Nephron progenitor cell (in vitro differentiated cells): ENCODE measurements around the gene OPTC.
"Not testable (repeated sequence)": the region's sequence is repeated elsewhere in the genome, so short reads cannot be mapped to it uniquely, and the experiment has no call there.

Source experiments
- DNase-seq: peaks from one replicate; pipeline ENCODE4 v3.0.0; 2021
- H3K27ac Mint-ChIP-seq: 2 replicates; pipeline ENCODE4 v1.8.0; 2021; ENCODE audit warnings: mild to moderate bottlenecking, moderate library complexity, mixed read lengths
- H3K27me3 Mint-ChIP-seq: 2 replicates; pipeline ENCODE4 v1.8.0; 2021; ENCODE audit warnings: mild to moderate bottlenecking, low read depth, mixed read lengths; ENCODE audit not compliant: poor library complexity
- H3K36me3 Mint-ChIP-seq: 2 replicates; pipeline ENCODE4 v1.8.0; 2021; ENCODE audit warnings: low read depth, mixed read lengths
- H3K4me1 Mint-ChIP-seq: 2 replicates; pipeline ENCODE4 v1.8.0; 2021; ENCODE audit warnings: mixed read lengths
- H3K4me3 Mint-ChIP-seq: 2 replicates; pipeline ENCODE4 v1.8.0; 2021; ENCODE audit warnings: mild to moderate bottlenecking, moderate library complexity, mixed read lengths
- H3K9me3 Mint-ChIP-seq: 2 replicates; pipeline ENCODE4 v1.8.0; 2021; ENCODE audit warnings: mild to moderate bottlenecking, moderate library complexity, mixed read lengths
- TF ChIP-seq, protein P1 (sequence below): fragments of 200-600 bp; sonication (generic); IDR thresholded peaks from 2 replicates; pipeline ENCODE4 v1.5.0; 2021; ENCODE audit warnings: antibody characterized with exemption

OPTC gene

DNA sequence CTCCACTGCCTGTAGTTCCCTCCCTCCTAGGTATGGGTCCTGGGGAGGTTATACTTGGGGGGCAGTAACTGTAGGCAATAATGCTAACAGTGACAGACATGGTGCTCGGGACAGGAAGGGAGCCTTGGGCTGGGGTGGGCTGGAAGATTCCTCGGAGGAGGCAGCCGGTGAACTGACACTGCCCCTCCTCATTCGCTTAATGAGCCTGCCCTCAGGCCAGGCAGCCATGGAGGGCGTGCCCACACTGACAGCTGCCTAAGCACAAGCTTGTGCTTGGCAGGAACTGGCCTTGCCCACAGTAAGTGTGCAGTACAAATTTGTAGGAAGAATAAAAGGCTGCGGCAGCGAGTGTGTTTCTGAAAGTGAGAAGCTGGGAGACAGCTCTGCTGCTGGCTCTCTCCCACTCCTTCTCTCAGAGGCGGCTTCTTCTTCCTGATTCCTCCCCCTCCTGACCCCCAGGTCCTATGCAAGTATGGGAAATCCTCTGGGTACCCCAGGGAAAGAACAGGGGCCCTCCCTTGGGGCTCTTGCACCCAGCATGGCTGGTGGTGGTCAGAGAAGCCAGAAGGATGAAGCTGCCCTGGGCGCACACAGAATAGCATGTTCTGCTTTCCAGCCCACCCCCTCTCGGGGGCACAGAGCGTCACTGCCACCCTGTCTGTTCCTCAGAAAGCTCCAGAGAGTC lies 23.6 kb downstream of the OPTC start:
- H3K4me1 Mint-ChIP-seq: peaks cover 72% of the 10 kb centered on the region

GRCh38 chr1:203518139-203518538 lies 24.2 kb downstream of the OPTC start:
- not testable (repeated sequence) for H3K9me3 Mint-ChIP-seq, DNase-seq, H3K27ac Mint-ChIP-seq, H3K36me3 Mint-ChIP-seq, H3K4me3 Mint-ChIP-seq
- H3K27me3 Mint-ChIP-seq: peaks cover 85% of the 10 kb centered on the region
- peaks cover 71% of the 10 kb centered on the region for H3K4me1 Mint-ChIP-seq

More for the DNA sequence above, 23.6 kb downstream of the OPTC start:
- Mint-ChIP-seq H3K36me3 (no peaks in the 10 kb centered on the region), H3K9me3 (no peaks in the 10 kb centered on the region), H3K27me3 (peaks cover 90% of the 10 kb centered on the region), H3K27ac (no peak overlapping the region), H3K4me3 (peak overlapping the region; percentile 61)
- DNase-seq: no peak
- TF ChIP-seq, protein P1, sequence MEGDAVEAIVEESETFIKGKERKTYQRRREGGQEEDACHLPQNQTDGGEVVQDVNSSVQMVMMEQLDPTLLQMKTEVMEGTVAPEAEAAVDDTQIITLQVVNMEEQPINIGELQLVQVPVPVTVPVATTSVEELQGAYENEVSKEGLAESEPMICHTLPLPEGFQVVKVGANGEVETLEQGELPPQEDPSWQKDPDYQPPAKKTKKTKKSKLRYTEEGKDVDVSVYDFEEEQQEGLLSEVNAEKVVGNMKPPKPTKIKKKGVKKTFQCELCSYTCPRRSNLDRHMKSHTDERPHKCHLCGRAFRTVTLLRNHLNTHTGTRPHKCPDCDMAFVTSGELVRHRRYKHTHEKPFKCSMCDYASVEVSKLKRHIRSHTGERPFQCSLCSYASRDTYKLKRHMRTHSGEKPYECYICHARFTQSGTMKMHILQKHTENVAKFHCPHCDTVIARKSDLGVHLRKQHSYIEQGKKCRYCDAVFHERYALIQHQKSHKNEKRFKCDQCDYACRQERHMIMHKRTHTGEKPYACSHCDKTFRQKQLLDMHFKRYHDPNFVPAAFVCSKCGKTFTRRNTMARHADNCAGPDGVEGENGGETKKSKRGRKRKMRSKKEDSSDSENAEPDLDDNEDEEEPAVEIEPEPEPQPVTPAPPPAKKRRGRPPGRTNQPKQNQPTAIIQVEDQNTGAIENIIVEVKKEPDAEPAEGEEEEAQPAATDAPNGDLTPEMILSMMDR: no peak

DNA sequence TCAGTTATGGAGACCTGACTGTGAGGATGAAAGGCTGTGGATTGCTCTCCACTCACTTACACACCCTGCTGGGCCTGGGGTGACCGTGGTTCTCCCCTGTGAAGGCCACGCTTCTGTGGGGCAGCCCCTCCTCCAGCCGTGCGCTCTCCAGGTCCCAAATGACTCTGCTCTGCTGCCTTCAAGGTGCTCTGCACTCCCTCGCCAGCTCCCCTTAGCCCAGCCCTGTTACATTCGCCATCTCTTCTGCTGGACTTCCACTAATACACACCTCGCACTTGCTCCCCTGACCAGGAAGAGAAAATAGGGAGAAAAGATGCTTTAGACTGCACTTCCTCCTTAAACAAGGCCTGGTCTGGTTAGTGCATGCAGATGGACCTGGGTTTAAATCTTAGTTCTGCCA lies 24.6 kb downstream of the OPTC start:
- H3K4me3 Mint-ChIP-seq: no peak overlapping the region
- no peaks in the 10 kb centered on the region for H3K9me3 Mint-ChIP-seq
- TF ChIP-seq, protein P1: no peak
- DNase-seq: no peak
- H3K4me1 Mint-ChIP-seq: peaks cover 71% of the 10 kb centered on the region
- peaks cover 85% of the 10 kb centered on the region for H3K27me3 Mint-ChIP-seq
- no peaks in the 10 kb centered on the region for H3K36me3 Mint-ChIP-seq
- H3K27ac Mint-ChIP-seq: peak overlapping the region; percentile 47

GRCh38 chr1:203519053-203519840 lies 25.3 kb downstream of the OPTC start:
- no peak overlapping the region for H3K27ac Mint-ChIP-seq
- H3K36me3 Mint-ChIP-seq: no peaks in the 10 kb centered on the region
- no peaks in the 10 kb centered on the region for H3K9me3 Mint-ChIP-seq
- H3K27me3 Mint-ChIP-seq: peaks cover 81% of the 10 kb centered on the region
- DNase-seq: no peak
- no peak overlapping the region for H3K4me3 Mint-ChIP-seq
- TF ChIP-seq, protein P1: no peak
- H3K4me1 Mint-ChIP-seq: peaks cover 71% of the 10 kb centered on the region

GRCh38 chr1:203519896-203520295 lies 25.9 kb downstream of the OPTC start:
- Mint-ChIP-seq H3K36me3 (no peaks in the 10 kb centered on the region), H3K4me3 (no peak overlapping the region), H3K4me1 (peaks cover 70% of the 10 kb centered on the region), H3K27me3 (peaks cover 76% of the 10 kb centered on the region), H3K27ac (no peak overlapping the region), H3K9me3 (no peaks in the 10 kb centered on the region)
- no peak for DNase-seq
- TF ChIP-seq, protein P1: no peak

DNA sequence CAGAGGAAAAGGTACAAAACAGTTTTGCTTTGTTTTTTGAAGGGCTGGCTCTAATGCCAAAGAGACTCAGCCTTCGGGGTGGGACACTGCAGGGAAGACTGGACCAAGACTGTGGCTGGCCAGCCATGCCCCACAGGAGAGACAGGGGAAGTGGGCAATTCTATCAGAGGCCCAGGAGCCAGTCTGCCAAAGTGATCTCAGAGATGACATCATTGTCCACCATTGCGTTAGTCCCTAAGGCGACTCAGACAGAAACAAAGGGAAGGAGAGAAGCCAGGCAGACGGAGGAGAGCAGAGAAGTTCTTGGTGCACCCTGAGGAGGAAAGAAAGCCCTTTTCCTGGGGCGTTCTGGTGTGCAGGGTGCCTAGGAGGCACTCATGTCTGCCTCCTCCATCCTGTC lies 26.4 kb downstream of the OPTC start:
- no peaks in the 10 kb centered on the region for H3K9me3 Mint-ChIP-seq
- no peaks in the 10 kb centered on the region for H3K36me3 Mint-ChIP-seq
- H3K4me1 Mint-ChIP-seq: peaks cover 70% of the 10 kb centered on the region
- peaks cover 73% of the 10 kb centered on the region for H3K27me3 Mint-ChIP-seq
- no peak overlapping the region for H3K4me3 Mint-ChIP-seq
- H3K27ac Mint-ChIP-seq: no peak overlapping the region
- TF ChIP-seq, protein P1: no peak
- DNase-seq: no peak
